Measurements from ENCODE around the gene DCLRE1C.
"Not testable (repeated sequence)": the region's sequence is repeated elsewhere in the genome, so short reads cannot be mapped to it uniquely, and the experiment has no call there.

Gene DCLRE1C

DNA sequence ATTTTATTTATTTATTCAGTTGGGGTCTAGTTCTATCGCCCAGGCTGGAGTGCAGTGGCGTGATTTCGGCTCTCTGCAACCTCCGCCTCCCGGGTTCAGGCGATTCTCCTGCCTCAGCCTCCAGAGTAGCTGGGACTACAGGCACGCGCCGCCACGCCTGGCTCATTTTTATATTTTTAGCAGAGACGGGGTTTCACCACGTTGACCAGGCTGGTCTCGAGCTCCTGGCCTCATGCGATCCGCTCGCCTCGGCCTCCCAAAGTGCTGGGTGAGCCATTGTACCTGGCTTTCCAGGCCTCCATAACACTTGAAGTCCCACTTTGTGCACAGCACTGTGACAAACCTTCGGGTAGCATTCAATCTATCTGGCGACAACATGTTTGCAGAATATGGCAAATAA is 1.0 kb upstream of the DCLRE1C start:
- peak overlapping the region; percentile 71 for H3K4me3 ChIP-seq (replicated peaks; ENCODE audit: low read depth, low read length)
- no peak for DNase-seq (ENCODE audit: extremely low read depth, low read depth)

DNA sequence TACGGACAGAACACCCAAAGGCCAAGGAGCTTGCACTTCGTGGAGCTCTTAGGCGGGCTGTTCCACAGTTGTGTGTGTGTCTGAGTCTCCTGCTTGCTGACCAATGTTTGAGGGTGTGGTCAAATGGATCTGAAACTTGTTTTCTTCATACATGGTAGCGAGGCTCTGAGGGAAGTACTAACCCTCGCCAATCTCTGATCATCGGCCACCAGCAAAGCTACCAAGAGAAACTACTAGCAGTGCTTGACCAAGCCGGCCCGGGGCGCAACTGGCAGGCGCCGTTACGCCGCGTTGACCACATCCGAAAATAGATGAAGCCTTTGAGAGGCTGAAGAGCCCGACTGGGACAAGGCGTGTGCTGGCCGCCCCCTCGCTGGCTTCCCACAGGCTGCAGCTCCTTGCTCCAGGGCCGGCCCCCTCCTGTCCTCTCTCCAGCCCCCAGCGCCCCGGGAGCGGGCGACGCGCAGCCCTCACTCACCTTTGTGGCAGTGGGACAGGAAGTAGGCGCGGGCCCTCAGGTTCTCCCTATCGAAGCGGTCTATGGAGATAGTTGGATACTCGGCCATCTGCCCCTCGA is 384 bp downstream of the DCLRE1C start:
- DNase-seq (ENCODE audit: extremely low read depth, low read depth): peak; percentile 16
- TF ChIP-seq, protein P1, sequence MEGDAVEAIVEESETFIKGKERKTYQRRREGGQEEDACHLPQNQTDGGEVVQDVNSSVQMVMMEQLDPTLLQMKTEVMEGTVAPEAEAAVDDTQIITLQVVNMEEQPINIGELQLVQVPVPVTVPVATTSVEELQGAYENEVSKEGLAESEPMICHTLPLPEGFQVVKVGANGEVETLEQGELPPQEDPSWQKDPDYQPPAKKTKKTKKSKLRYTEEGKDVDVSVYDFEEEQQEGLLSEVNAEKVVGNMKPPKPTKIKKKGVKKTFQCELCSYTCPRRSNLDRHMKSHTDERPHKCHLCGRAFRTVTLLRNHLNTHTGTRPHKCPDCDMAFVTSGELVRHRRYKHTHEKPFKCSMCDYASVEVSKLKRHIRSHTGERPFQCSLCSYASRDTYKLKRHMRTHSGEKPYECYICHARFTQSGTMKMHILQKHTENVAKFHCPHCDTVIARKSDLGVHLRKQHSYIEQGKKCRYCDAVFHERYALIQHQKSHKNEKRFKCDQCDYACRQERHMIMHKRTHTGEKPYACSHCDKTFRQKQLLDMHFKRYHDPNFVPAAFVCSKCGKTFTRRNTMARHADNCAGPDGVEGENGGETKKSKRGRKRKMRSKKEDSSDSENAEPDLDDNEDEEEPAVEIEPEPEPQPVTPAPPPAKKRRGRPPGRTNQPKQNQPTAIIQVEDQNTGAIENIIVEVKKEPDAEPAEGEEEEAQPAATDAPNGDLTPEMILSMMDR (IDR thresholded peaks at IDR 0.05; ENCODE audit: low read depth, low read length, missing control alignments): no peak
- peak overlapping the region; percentile 71 for H3K4me3 ChIP-seq (replicated peaks; ENCODE audit: low read depth, low read length)

More for the DNA sequence above, 1.0 kb upstream of the DCLRE1C start:
- TF ChIP-seq, protein P1 (IDR thresholded peaks at IDR 0.05; ENCODE audit: low read depth, low read length, missing control alignments): no peak

DNA sequence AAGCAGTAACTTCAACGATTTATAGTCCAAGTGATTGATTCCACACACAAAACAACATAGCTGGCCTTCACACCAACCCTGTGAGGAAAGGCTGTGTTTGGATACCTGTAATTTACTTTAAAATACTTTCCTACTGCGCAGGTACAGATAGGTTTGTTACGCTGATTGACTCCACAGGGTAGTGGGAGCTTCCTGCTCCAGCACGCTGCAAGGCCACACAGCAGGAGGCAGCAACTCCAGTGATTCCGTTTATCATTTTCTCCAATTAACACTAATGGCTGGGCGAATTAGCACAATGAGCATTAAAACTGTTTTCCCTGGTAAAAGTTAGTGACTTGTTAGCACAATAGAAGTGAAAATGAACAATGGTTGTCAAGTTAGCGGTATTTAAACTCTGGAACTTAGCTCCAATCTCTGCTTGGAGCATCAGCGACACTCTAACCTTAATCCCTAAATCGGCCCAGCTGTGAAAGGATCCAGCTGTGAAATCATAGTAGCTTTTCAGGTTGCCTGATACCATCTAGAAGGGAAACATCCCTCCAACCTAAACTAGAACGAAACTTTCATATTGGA is 959 bp downstream of the DCLRE1C start:
- TF ChIP-seq, protein P1 (IDR thresholded peaks at IDR 0.05; ENCODE audit: low read depth, low read length, missing control alignments): no peak
- H3K4me3 ChIP-seq (replicated peaks; ENCODE audit: low read depth, low read length): peak overlapping the region; percentile 71
- no peak for DNase-seq (ENCODE audit: extremely low read depth, low read depth)

DNA sequence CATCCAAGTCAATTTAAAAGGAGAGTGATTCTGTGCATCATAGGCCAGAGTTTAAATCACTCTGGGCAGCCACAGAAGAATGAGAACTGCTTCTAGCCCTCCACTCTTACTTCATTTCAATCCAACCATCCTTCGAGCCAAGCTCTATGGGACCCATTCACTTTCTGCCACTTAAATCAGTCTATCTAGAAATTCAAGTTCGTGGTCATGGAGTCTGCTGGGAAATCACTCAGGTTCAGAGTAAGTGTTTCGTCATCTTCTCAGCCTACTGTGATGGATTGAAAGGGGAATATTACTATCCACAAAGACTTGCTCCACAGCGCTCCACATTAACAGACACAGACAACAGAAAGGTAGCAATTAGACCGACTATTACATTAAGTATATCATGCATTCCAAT is 4.6 kb downstream of the DCLRE1C start:
- no peak for DNase-seq (ENCODE audit: extremely low read depth, low read depth)
- no peak overlapping the region for H3K4me3 ChIP-seq (replicated peaks; ENCODE audit: low read depth, low read length)
- TF ChIP-seq, protein P1 (IDR thresholded peaks at IDR 0.05; ENCODE audit: low read depth, low read length, missing control alignments): no peak

DNA sequence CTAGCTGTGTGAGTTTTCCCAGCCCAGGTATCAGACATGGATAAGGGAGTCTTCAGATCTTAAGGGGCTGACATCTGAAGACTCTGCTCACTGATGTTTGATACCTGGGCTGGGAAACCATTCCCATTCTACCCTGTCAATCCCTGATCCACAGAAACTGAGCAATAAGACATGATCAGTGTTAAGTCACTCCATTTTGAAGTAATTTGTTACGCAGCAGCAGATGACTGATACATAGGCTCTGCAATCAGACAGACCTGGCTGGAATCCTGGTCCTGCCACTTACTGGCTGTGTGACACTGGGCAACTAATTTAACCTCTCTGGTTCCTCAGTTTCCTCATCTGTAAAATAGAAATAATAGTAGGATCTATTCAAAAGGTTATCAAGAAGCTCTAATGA is 6.6 kb downstream of the DCLRE1C start:
- no peak overlapping the region for H3K4me3 ChIP-seq (replicated peaks; ENCODE audit: low read depth, low read length)
- DNase-seq (ENCODE audit: extremely low read depth, low read depth): no peak
- TF ChIP-seq, protein P1 (IDR thresholded peaks at IDR 0.05; ENCODE audit: low read depth, low read length, missing control alignments): no peak

DNA sequence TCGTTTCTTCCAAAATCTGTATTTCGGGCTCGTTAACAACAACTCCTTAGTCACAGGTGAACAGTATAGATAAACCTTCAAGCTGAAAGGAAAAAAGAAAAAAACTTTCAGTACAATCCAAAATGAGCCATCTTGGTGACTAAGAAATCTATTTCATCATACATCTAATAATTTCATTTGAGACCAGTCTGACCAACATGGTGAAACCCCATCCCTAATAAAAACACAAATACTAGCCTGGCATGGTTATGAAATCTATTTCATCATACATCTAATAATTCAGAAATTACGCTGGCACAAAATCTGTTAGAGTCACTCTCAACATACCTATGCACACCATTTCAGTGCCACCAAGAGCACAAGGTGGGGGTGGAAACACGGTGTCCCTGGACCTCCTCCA is 8.8 kb downstream of the DCLRE1C start:
- DNase-seq (ENCODE audit: extremely low read depth, low read depth): no peak
- TF ChIP-seq, protein P1 (IDR thresholded peaks at IDR 0.05; ENCODE audit: low read depth, low read length, missing control alignments): no peak
- H3K4me3 ChIP-seq (replicated peaks; ENCODE audit: low read depth, low read length): no peak overlapping the region

DNA sequence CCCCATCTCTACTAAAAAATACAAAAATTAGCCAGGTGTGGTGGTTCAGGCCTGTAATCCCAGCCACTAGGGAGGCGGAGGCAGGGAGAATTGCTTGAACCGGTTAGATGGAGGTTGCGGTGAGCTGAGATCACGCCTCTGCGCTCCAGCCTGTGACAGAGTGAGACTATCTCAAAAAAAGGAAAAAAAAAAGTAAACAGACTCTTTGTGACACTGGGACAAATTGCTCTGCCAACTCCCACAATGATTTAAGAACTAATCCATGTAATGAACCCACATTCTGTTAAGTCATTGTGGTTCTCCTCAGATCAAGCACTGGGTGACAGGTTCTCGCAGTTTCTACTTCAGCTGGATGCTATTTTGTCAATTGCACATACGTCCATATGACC is 11.0 kb downstream of the DCLRE1C start:
- not testable (repeated sequence) for DNase-seq (ENCODE audit: extremely low read depth, low read depth); H3K4me3 ChIP-seq (replicated peaks; ENCODE audit: low read depth, low read length)

DNA sequence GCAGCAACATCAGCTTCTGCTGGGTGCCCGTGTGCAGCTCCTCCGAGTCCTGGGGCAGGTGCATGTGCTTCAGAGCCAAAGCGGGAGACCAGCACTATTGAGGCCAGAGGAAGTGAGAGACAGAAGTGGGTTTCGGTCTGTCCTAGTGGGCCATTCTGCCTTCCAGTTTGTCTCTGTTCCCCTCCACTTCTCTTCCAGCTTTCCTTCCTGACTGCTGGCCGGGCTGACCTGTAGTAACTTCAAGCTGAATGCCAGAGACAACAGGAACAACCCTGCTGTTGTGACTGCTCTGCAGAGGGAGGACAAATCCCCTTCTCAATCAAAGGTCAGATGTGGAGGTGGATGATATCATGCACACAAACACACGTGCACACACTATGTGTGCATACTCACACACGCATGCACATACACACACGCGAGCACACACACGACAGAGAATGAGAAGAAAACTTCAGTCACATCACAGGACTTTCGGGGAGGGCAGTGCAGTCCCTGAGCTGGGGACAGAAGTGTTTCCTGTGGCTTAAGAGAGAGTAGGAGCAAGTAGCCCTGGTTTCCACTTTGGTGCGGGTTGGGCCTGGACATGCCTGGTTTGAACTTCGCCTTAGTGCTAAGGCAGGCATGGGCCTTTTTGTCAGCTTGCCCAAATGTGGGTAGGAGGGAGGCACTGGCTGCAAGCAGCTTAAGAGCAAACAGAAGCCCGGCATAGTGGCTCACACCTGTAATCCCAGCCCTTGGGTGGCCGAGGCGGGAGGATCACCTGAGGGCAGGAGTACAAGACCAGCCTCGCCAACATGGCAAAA is 11.5 kb downstream of the DCLRE1C start:
- H3K4me3 ChIP-seq (replicated peaks; ENCODE audit: low read depth, low read length); DNase-seq (ENCODE audit: extremely low read depth, low read depth): not testable (repeated sequence)

DNA sequence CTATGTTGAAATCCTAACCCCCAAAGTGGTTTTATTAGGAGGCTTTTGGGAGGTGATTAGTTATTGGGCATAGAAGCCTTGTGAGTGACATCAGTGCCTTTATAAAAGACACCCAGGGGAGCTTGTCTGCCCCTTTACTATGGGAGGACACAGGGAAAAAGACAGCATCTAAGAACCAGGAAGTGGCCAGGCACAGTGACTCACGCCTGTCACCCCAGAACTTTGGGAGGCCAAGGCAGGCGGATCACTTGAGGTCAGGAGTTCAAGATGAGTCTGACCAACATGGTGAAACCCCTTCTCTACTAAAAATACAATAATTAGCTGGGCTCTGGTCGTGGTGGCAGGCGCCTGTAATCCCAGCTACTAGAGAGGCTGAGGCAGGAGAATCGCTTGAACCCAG is 14.9 kb downstream of the DCLRE1C start:
- not testable (repeated sequence) for H3K4me3 ChIP-seq (replicated peaks; ENCODE audit: low read depth, low read length); DNase-seq (ENCODE audit: extremely low read depth, low read depth)
